ENCODE data around the gene DOK5. TPM values are rescaled to one million over a fixed set of nuclear protein-coding genes. Genes with fewer than 3 reads are reported as not detected.
A peak's percentile ranks its signal among the peaks of the same experiment; 100 is the strongest.

DOK5 gene
- total RNA-seq, 1 donor from 2014 or later: 31.3 TPM

- peaks cover 0 to 15% (median 0%) of the 10 kb centered on the region in 3 donors for H3K4me1 ChIP-seq (ENCODE audit: control insufficient read depth in 3 of 3, insufficient read depth in 3 of 3, low read length in 3 of 3)
- no peak overlapping the region for H3K9ac ChIP-seq (ENCODE audit: low read depth in 1 of 3, low read length in 3 of 3)
- H3K27ac ChIP-seq (ENCODE audit: low read depth, low read length): no peak overlapping the region
- no peak overlapping the region for H3K4me3 ChIP-seq (ENCODE audit: low read length in 3 of 3)
- H3K36me3 ChIP-seq (ENCODE audit: control insufficient read depth in 3 of 3, insufficient read depth in 3 of 3, low read length in 3 of 3): no peaks in the 10 kb centered on the region
- no peaks in the 10 kb centered on the region for H3K9me3 ChIP-seq (ENCODE audit: control insufficient read depth in 3 of 3, low read length in 3 of 3)
- no peaks in the 10 kb centered on the region for H3K27me3 ChIP-seq (ENCODE audit: control insufficient read depth in 3 of 3, insufficient read depth in 3 of 3, low read length in 3 of 3)
Observed at GRCh38 chr20:54600634-54601033, 125.2 kb downstream of the DOK5 start.

- no peaks in the 10 kb centered on the region for H3K36me3 ChIP-seq (ENCODE audit: control insufficient read depth in 3 of 3, insufficient read depth in 3 of 3, low read length in 3 of 3)
- H3K9ac ChIP-seq (ENCODE audit: low read depth in 1 of 3, low read length in 3 of 3): no peak overlapping the region
- no peak overlapping the region for H3K27ac ChIP-seq (ENCODE audit: low read depth, low read length)
Observed at GRCh38 chr20:54601831-54602515, 126.6 kb downstream of the DOK5 start.

GRCh38 chr20:54605319-54605718 is 129.9 kb downstream of the DOK5 start:
- H3K36me3 ChIP-seq (ENCODE audit: control insufficient read depth in 3 of 3, insufficient read depth in 3 of 3, low read length in 3 of 3): peaks cover 0 to 3% (median 0%) of the 10 kb centered on the region in 3 donors
- H3K9me3 ChIP-seq (ENCODE audit: control insufficient read depth in 3 of 3, low read length in 3 of 3): no peaks in the 10 kb centered on the region
- no peaks in the 10 kb centered on the region for H3K27me3 ChIP-seq (ENCODE audit: control insufficient read depth in 3 of 3, insufficient read depth in 3 of 3, low read length in 3 of 3)
- H3K9ac ChIP-seq (ENCODE audit: low read depth in 1 of 3, low read length in 3 of 3): no peak overlapping the region
- no peak overlapping the region for H3K4me3 ChIP-seq (ENCODE audit: low read length in 3 of 3)
- H3K27ac ChIP-seq (ENCODE audit: low read depth, low read length): no peak overlapping the region
- H3K4me1 ChIP-seq (ENCODE audit: control insufficient read depth in 3 of 3, insufficient read depth in 3 of 3, low read length in 3 of 3): peaks cover 0 to 8% (median 0%) of the 10 kb centered on the region in 3 donors

More at GRCh38 chr20:54601831-54602515, 126.6 kb downstream of the DOK5 start:
- H3K4me1 ChIP-seq (ENCODE audit: control insufficient read depth in 3 of 3, insufficient read depth in 3 of 3, low read length in 3 of 3): peaks cover 0 to 15% (median 0%) of the 10 kb centered on the region in 3 donors
- no peak overlapping the region for H3K4me3 ChIP-seq (ENCODE audit: low read length in 3 of 3)
- H3K27me3 ChIP-seq (ENCODE audit: control insufficient read depth in 3 of 3, insufficient read depth in 3 of 3, low read length in 3 of 3): no peaks in the 10 kb centered on the region
- H3K9me3 ChIP-seq (ENCODE audit: control insufficient read depth in 3 of 3, low read length in 3 of 3): no peaks in the 10 kb centered on the region

- no peak overlapping the region for H3K27ac ChIP-seq (ENCODE audit: low read depth, low read length)
- H3K27me3 ChIP-seq (ENCODE audit: control insufficient read depth in 3 of 3, insufficient read depth in 3 of 3, low read length in 3 of 3): no peaks in the 10 kb centered on the region
- H3K36me3 ChIP-seq (ENCODE audit: control insufficient read depth in 3 of 3, insufficient read depth in 3 of 3, low read length in 3 of 3): peaks cover 0 to 5% (median 0%) of the 10 kb centered on the region in 3 donors
- H3K9me3 ChIP-seq (ENCODE audit: control insufficient read depth in 3 of 3, low read length in 3 of 3): no peaks in the 10 kb centered on the region
- H3K4me3 ChIP-seq (ENCODE audit: low read length in 3 of 3): no peak overlapping the region
- no peaks in the 10 kb centered on the region for H3K4me1 ChIP-seq (ENCODE audit: control insufficient read depth in 3 of 3, insufficient read depth in 3 of 3, low read length in 3 of 3)
- H3K9ac ChIP-seq (ENCODE audit: low read depth in 1 of 3, low read length in 3 of 3): no peak overlapping the region
Observed at GRCh38 chr20:54606380-54606779, 131.0 kb downstream of the DOK5 start.

- Histone ChIP-seq H3K27ac (ENCODE audit: low read depth, low read length) (no peak overlapping the region), H3K36me3 (ENCODE audit: control insufficient read depth in 3 of 3, insufficient read depth in 3 of 3, low read length in 3 of 3) (peaks cover 0 to 5% (median 0%) of the 10 kb centered on the region in 3 donors), H3K4me1 (ENCODE audit: control insufficient read depth in 3 of 3, insufficient read depth in 3 of 3, low read length in 3 of 3) (no peaks in the 10 kb centered on the region), H3K27me3 (ENCODE audit: control insufficient read depth in 3 of 3, insufficient read depth in 3 of 3, low read length in 3 of 3) (no peaks in the 10 kb centered on the region), H3K9ac (ENCODE audit: low read depth in 1 of 3, low read length in 3 of 3) (no peak overlapping the region), H3K9me3 (ENCODE audit: control insufficient read depth in 3 of 3, low read length in 3 of 3) (no peaks in the 10 kb centered on the region), H3K4me3 (ENCODE audit: low read length in 3 of 3) (no peak overlapping the region)
Observed at GRCh38 chr20:54608039-54608745, 132.8 kb downstream of the DOK5 start.

GRCh38 chr20:54608943-54609342 is 133.6 kb downstream of the DOK5 start:
- Histone ChIP-seq H3K36me3 (ENCODE audit: control insufficient read depth in 3 of 3, insufficient read depth in 3 of 3, low read length in 3 of 3) (peaks cover 0 to 5% (median 0%) of the 10 kb centered on the region in 3 donors), H3K27me3 (ENCODE audit: control insufficient read depth in 3 of 3, insufficient read depth in 3 of 3, low read length in 3 of 3) (no peaks in the 10 kb centered on the region), H3K9me3 (ENCODE audit: control insufficient read depth in 3 of 3, low read length in 3 of 3) (no peaks in the 10 kb centered on the region), H3K4me3 (ENCODE audit: low read length in 3 of 3) (no peak overlapping the region), H3K27ac (ENCODE audit: low read depth, low read length) (no peak overlapping the region), H3K4me1 (ENCODE audit: control insufficient read depth in 3 of 3, insufficient read depth in 3 of 3, low read length in 3 of 3) (no peaks in the 10 kb centered on the region), H3K9ac (ENCODE audit: low read depth in 1 of 3, low read length in 3 of 3) (no peak overlapping the region)

GRCh38 chr20:54611708-54612412 is 136.5 kb downstream of the DOK5 start:
- Histone ChIP-seq H3K9ac (ENCODE audit: low read depth in 1 of 3, low read length in 3 of 3) (no peak overlapping the region), H3K36me3 (ENCODE audit: control insufficient read depth in 3 of 3, insufficient read depth in 3 of 3, low read length in 3 of 3) (peaks cover 0 to 5% (median 0%) of the 10 kb centered on the region in 3 donors), H3K27me3 (ENCODE audit: control insufficient read depth in 3 of 3, insufficient read depth in 3 of 3, low read length in 3 of 3) (no peaks in the 10 kb centered on the region), H3K4me1 (ENCODE audit: control insufficient read depth in 3 of 3, insufficient read depth in 3 of 3, low read length in 3 of 3) (no peaks in the 10 kb centered on the region), H3K27ac (ENCODE audit: low read depth, low read length) (no peak overlapping the region), H3K4me3 (ENCODE audit: low read length in 3 of 3) (no peak overlapping the region), H3K9me3 (ENCODE audit: control insufficient read depth in 3 of 3, low read length in 3 of 3) (no peaks in the 10 kb centered on the region)

GRCh38 chr20:54618412-54618811 is 143.0 kb downstream of the DOK5 start:
- no peaks in the 10 kb centered on the region for H3K27me3 ChIP-seq (ENCODE audit: control insufficient read depth in 3 of 3, insufficient read depth in 3 of 3, low read length in 3 of 3)
- H3K4me3 ChIP-seq (ENCODE audit: low read length in 3 of 3): no peak overlapping the region
- no peaks in the 10 kb centered on the region for H3K36me3 ChIP-seq (ENCODE audit: control insufficient read depth in 3 of 3, insufficient read depth in 3 of 3, low read length in 3 of 3)
- H3K27ac ChIP-seq (ENCODE audit: low read depth, low read length): peak overlapping the region; percentile 60
- H3K4me1 ChIP-seq (ENCODE audit: control insufficient read depth in 3 of 3, insufficient read depth in 3 of 3, low read length in 3 of 3): peaks cover 0 to 11% (median 6%) of the 10 kb centered on the region in 3 donors
- no peak overlapping the region for H3K9ac ChIP-seq (ENCODE audit: low read depth in 1 of 3, low read length in 3 of 3)
- no peaks in the 10 kb centered on the region for H3K9me3 ChIP-seq (ENCODE audit: control insufficient read depth in 3 of 3, low read length in 3 of 3)

GRCh38 chr20:54619181-54619580 is 143.8 kb downstream of the DOK5 start:
- Histone ChIP-seq H3K9ac (ENCODE audit: low read depth in 1 of 3, low read length in 3 of 3) (peak overlapping the region; percentile 73 to 81 (median 75)), H3K4me1 (ENCODE audit: control insufficient read depth in 3 of 3, insufficient read depth in 3 of 3, low read length in 3 of 3) (peaks cover 0 to 15% (median 9%) of the 10 kb centered on the region in 3 donors), H3K27ac (ENCODE audit: low read depth, low read length) (peak overlapping the region; percentile 89), H3K9me3 (ENCODE audit: control insufficient read depth in 3 of 3, low read length in 3 of 3) (no peaks in the 10 kb centered on the region), H3K4me3 (ENCODE audit: low read length in 3 of 3) (peak overlapping the region; percentile 45 to 62 (median 46)), H3K36me3 (ENCODE audit: control insufficient read depth in 3 of 3, insufficient read depth in 3 of 3, low read length in 3 of 3) (no peaks in the 10 kb centered on the region), H3K27me3 (ENCODE audit: control insufficient read depth in 3 of 3, insufficient read depth in 3 of 3, low read length in 3 of 3) (no peaks in the 10 kb centered on the region)
